Coronary artery (tissue), 2 donors: ENCODE data around the gene LCE2D.

Experiments used
- DNase-seq: peaks from one replicate; pipeline ENCODE4 v3.0.0-alpha.2; 2017; ENCODE audit warnings: low spot score
- H3K27ac ChIP-seq, 2 donors: fragments of 200-600 bp; sonication (generic); one replicate each; pipeline ENCODE4 v1.5.1; 2016 to 2019
- H3K4me3 ChIP-seq: fragments of 200-600 bp; sonication (generic); 2 replicates; pipeline ENCODE4 v1.5.1; 2016; ENCODE audit warnings: mild to moderate bottlenecking, moderate library complexity
- CTCF ChIP-seq: fragments of 200-600 bp; sonication (generic); IDR thresholded peaks from one replicate; pipeline ENCODE4 v1.5.1; 2019; ENCODE audit warnings: antibody characterized with exemption

LCE2D gene

GRCh38 chr1:152697701-152698600 is 34.8 kb downstream of the LCE2D start, which contains the start of gene LCE2A:
TSS of gene LCE2A (plus strand) at chr1:152698345. CDS start at chr1:152698902, 557 bp downstream.
- Histone ChIP-seq H3K4me3 (no peak within 1 kb of the TSS), H3K27ac (no peak within 1 kb of the TSS)
- DNase-seq: no peak
- TF ChIP-seq CTCF: no peak

GRCh38 chr1:152699746-152700145 is 36.6 kb downstream of the LCE2D start:
- TF ChIP-seq CTCF: no peak
- H3K27ac ChIP-seq: no peak overlapping the region
- no peak for DNase-seq
- H3K4me3 ChIP-seq: no peak overlapping the region

GRCh38 chr1:152707860-152708259 is 44.7 kb downstream of the LCE2D start, which contains the start of gene LCE4A:
TSS of gene LCE4A (plus strand) at chr1:152708160. CDS start at chr1:152709076, 916 bp downstream.
- TF ChIP-seq CTCF: no peak

More at GRCh38 chr1:152707860-152708259, 44.7 kb downstream of the LCE2D start, which contains the start of gene LCE4A:
- DNase-seq: no peak
- Histone ChIP-seq H3K4me3 (no peak within 1 kb of the TSS), H3K27ac (no peak within 1 kb of the TSS)
